ENCODE measurements around the gene AFF2.

AFF2 gene

DNA sequence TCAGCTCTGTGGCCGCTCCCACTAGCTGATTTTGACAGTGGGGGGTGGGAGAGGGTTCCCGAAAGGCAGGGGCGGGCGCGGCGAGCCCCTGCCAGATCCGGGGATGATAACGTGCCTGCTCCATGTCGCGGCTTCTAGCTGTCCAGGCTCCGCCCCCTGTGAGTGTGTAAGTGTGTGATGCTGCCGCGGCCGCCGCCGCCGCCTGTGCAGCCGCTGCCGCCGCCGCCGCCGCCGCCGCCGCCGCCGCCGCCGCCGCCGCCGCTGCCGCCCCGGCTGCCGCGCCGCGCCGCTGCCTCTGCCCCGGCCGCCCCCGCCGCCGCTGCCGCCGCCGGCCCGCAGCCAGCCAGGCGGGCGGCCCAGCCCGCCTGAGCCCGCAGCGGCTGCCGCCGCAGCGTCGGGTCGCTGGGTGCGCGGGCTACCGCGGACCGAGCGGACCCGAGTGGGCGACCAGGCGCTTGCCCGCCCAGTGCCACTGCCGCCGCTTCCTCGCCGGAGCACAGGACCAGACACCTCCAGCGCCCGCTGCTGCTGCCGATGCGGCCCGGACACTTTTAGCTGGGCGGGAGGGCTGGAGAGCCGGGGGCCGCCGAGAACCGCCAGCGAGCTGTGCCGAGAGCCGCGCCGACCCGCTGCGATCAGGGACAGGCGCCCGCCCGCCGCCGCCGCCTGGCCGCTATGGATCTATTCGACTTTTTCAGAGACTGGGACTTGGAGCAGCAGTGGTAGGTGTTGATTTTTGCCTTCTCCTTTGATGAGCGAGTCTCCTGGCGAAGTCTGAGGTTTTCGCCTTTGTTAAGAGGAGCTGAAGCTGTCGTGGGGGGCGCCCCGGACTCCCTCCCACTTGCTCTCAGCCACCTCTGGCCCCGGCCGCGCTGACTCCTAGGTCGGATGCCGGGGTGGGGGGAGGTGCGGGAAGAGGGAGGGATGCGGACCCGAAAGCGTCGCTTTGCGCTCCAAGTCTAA lies at the start of gene AFF2:
Gene AFF2, plus strand, starts transcription at position 195 of the 963 bp plus-strand sequence. Its CDS starts 481 bp downstream, at position 676.
- peak in 1 of 2 experiments; percentile 11 for DNase-seq (ENCODE audit: low read depth in 2 of 2)

DNA sequence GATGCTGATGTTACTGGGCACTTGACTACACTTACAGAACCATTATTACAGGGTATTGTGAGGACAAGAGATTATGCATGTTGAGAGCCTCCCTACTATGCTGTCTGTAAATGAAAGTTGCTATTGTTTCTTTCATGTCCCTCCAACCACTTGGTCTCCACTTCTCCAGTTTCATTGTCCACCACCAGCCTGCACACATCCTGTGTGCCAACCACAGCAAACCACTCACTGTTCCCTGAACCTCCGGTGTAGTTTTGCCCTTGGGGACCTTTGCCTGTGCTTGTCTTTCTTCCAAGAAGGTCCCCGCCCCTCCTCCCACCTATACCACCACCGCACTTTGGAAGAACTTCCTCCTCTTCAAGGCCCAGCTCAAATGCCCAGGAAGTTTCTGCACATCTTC lies 43.1 kb upstream of the AFF2 start:
- DNase-seq (ENCODE audit: low read depth in 2 of 2) = no peak

DNA sequence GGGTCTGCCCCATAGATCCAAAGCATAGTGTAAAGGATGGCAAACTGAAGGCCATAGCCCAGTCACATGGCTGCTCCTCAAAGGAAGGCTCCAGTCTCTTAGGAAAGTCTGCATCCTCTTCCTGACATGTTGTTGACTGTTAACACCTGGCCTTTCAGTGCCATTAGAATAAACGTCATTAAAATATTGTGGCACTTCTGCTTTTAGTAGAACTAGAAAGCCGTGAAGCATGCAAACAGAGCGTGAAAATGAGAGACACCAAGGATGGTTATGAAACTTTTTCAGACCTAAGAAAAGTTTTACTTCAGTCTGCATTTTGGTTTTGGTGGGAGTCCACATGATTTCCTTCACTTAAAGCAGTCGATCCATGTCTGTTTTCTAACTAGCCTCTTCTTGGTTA lies 41.1 kb upstream of the AFF2 start:
- no peak for DNase-seq (ENCODE audit: low read depth in 2 of 2)

DNA sequence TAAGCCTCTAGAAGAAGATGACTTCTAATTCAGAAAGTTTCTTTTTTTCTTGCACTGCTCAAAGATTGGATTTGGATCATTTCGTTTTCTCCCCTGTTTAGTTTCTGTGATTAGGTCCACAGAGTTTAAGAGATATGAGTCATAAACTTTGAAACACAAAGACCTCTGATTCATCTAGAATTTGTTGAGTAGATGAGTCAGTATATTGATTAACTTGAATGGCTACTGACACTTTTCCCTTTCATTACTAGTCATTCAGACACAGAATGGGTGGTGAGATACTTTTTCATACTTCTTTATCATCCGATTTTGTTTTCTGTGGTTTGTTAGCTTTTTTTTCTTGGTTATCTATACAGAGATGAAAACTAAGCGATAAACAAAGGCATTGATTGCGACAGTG lies 34.1 kb upstream of the AFF2 start:
- DNase-seq (ENCODE audit: low read depth in 2 of 2) = no peak

DNA sequence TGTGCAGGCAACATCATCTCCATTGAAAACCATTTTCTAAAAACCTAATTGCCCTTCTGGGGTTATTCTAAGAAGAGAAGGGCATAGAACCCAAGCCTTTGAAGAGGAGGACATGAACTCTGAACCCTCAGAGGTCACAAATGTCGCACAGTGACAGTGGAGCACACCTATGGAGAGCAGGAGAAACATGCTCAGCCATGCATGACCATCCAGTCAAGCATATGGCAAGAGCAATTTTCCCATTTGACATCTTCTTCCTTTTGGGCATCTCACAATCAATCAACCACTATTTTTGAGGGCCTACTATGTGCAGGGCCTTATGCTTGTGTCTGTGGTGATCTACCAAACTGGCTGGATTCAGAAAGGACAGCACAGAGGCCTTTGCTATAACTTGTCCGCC lies 30.1 kb upstream of the AFF2 start:
- no peak for DNase-seq (ENCODE audit: low read depth in 2 of 2)

DNA sequence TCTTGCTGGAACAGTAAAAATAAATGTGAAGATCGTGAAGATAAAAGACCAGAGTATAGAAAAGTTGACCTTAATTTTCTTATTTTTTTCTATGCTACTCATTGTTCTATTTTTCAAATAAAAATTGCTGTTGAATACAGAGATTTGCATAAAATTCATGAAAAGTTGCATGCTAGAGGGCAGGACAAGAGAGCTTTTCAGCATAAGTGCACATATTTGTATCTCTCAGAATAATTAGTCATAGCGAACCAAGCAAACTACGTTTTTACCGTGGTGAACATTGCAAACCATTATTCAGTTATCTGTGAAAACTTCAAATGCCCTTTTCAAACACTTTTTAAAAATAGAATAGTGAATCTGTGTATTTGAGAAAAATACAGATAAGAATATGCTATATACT lies 26.4 kb upstream of the AFF2 start:
- no peak for DNase-seq (ENCODE audit: low read depth in 2 of 2)

DNA sequence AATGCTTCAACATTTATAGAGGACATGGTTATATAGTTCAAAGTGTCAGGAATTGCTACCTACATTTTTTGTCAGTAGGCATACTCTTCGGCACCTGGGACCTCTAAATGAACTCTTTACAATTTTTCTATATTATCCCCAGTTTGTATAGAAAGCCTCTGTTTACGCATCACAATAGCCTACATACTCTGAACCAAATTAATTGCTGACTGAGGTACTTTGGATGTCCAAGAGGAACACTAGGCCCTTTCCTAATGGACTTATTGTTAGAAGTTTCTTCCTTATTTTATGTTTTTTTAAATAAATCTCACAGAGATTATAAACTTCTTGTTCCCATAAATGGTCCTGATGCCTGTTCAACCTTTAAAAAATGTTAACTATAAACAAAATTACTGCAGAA lies 8.4 kb upstream of the AFF2 start:
- no peak for DNase-seq (ENCODE audit: low read depth in 2 of 2)

DNA sequence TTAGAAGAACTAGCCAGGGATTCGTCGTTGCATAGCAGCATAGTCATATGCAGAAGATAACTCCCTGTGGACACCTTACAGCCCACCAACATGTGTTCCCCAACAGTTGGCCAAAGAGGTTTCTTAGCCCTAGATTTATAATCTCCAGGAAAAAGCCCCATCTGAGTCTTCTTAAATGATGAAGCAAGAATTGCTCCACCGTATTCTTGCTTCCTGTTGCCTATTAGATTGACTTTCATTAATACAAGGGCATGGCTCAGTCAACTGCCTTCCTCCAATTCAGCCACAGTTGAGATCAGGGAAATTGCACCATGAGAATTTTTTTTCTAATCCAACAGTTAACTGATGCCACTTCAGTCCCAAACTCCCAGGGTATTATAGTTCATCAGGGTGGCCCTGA lies 5.2 kb upstream of the AFF2 start:
- DNase-seq (ENCODE audit: low read depth in 2 of 2) = no peak

DNA sequence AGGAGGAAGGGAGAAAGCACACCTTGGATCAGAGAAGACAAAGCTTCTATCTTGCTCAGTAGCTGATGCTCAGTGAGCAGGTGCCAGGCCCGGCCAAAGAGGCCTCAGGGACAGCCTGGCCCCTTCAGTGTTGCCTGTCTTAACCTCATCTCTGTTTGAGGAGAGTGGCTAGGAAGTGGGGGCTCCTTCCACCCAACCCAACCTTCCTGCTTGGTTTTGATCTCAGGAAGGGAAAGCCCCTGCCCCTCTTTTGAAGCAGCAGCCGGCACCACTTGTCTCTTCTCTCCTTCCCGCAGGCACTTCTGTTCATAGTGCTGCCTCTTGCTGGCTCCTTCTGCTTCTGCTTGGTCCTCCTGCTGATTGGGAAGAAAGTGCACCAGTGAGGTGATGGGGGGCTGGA lies 2.4 kb upstream of the AFF2 start:
- DNase-seq (ENCODE audit: low read depth in 2 of 2) = no peak

DNA sequence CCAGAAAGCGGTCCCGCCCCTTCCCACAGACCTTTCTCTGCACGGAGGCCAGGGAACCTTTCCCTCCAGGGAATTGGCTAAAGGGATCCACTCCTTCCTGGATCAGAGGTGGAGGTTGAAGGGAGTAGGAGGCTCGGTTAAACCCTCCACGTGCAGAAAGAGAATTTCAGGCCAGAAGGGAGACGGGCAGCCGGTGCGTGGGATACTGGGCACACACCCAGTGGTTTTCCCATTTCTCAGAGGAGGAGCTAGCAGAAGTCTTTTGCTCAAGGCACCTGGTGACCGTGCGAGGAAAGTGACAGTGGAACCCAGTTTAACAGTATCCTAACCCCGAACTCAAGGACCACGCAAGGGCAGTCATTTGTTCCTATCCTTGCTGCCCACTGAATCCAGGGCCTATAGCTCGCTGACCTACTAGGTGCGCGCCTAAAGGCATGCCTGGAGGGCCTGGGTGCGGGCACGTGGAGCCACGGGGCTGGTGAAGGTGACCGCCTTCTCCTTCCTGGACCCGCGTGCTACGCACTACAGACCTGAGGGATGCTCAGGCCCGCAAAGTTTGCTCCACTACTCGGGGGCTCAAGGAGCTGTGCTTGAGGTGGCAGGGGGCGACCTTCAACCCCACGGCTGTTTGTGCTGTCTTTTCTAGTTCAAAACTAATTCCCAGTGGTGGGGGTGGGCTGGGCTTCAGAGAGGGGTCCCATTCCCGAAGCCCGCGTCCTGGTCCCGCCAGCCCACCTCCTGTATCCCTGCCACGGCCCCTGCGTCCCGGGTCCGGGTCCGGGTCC lies 587 bp upstream of the AFF2 start:
- DNase-seq (ENCODE audit: low read depth in 2 of 2) = no peak

DNA sequence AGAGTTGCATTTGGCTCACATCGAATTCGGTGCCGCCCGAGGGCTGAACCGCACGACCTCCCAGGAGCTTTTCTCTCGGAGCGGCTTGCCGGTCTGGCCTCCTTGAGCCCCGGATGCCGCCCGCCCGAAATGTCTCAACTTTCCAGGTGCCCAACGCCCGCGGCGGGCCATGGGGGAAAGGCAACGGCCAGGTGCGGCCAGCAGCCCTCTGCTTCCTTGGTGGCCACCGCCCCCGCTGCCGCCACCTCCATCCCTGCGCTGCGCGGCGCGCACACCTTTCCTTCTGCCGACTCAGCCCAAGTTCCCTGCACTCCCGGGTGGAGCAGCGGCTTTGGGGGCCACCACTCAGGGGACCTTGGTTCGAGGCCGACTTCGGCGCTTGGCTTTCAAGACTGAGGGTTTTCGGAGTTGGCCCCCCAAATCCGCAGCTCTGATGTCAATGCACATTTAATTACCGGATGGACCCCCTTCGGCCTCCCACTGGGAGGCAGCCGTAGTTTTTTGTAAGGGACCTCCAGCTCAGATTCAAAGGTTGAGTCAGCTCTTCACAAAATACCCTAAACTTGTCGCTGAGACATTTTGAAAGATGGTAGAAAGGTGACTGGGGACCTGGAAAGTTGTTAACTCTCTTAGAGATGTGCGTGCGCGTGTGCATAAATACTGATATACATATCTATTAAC lies 1.1 kb downstream of the AFF2 start:
- DNase-seq (ENCODE audit: low read depth in 2 of 2) = no peak

DNA sequence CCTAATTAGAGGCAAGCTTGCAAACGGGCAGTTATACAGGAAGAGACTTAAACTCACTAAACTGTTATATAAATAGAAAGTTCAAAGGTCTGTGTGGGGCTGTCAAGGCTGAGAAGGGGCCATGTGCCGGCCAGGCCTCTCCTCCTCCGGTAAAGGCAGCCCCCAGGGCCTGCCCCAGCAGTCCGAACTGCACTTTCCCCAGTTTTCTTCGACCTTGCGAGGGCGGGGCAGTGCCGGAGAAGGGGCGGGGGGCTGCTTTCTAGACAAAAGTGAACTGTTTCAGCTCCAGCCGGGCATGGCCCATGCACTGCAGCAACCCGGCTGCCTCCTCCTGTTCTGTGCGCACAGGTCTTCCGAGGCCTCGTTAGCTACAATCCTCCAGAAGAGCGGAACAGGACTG lies 4.1 kb downstream of the AFF2 start:
- no peak for DNase-seq (ENCODE audit: low read depth in 2 of 2)

DNA sequence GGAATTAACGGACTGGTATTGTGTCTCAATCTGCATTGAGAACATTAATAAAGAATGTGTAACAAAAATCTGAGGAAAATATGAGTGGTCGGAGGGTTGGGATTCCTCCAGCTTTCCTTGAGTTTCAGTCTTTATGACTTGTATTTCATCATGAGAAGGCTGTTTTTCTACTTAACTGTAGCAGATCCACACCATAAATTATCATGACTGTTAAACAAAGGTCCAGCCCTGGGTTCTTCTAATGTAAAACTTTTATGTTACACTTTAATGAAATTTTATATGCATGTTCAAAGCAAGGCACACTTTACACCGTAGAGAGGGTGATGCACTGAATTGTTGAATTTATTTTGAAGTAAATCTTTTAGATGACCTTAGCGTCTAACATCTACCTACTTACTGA lies 7.0 kb downstream of the AFF2 start:
- DNase-seq (ENCODE audit: low read depth in 2 of 2) = peak in 1 of 2 experiments; percentile 17

DNA sequence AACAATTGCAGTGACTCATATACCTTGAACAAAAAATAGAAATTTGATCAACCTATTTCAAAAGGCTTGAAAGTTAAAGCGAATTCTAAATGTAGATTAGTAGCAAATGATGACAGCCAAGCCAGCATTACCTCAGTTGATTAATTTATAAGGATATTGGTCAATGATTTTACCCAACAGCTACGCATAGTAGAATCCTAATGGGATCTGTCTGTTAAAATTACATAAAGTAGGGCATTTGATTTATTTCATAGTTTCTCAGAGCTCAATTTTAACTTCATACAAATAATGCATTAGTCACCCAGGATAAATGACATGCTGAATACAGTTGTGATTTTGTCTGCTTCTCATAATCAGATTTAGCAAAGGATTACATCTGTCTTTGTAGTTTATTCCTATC lies 12.0 kb downstream of the AFF2 start:
- DNase-seq (ENCODE audit: low read depth in 2 of 2) = no peak

DNA sequence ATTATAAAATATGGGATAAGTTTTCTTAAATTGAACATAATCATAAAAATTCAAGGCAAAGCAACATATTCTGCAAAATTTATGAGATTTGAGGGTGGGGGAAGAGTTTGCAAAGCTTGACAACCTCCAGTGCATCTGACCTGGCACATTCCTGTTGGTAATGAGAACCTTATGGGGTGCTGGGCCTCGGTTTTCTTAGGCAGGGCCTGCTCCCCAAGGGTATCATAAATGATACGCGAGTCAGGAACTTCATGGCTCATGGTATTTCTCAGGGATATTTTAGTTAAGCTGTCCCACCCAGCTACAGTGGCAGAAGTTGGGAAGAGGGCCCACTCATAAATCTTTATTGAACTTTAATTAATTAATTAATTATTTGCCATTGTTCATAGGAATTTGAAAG lies 13.2 kb downstream of the AFF2 start:
- no peak for DNase-seq (ENCODE audit: low read depth in 2 of 2)

DNA sequence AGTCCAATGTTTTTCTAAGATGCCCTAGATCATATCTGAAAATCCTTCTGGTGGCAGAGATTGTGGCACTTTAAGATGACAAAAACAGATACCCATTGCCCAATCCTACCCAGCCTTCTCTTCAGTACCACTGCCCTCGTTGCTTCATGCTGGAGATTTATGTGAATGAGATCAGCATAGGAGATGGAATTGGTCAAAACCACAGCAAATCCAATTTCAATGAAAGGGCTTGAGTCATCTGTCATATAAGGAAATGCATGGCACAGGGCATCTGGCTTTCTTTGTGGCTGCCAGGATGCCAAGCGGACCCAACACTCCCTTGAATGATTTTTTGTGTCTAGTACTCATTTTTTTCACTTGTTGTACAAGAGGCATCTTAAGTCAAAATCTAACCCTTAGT lies 16.8 kb downstream of the AFF2 start:
- no peak for DNase-seq (ENCODE audit: low read depth in 2 of 2)

DNA sequence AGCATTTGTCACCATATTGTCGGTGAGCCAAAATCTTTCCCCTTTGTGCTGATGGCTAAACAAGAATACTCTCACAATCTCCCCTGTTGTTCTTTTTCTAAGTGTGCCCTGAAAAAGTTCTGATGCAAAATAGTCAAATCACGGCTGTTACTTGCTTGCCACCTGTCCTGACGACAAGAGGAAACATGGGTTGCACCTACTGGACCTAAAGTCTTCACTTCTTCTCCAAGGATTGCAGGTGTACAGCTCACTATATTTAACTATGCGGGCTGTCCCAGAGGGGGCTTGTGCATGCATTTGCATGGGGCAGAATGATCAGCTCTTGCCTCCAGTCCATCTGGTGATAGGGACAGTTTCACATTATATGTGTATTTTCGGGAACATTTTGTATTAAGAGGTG lies 21.6 kb downstream of the AFF2 start:
- DNase-seq (ENCODE audit: low read depth in 2 of 2) = no peak

DNA sequence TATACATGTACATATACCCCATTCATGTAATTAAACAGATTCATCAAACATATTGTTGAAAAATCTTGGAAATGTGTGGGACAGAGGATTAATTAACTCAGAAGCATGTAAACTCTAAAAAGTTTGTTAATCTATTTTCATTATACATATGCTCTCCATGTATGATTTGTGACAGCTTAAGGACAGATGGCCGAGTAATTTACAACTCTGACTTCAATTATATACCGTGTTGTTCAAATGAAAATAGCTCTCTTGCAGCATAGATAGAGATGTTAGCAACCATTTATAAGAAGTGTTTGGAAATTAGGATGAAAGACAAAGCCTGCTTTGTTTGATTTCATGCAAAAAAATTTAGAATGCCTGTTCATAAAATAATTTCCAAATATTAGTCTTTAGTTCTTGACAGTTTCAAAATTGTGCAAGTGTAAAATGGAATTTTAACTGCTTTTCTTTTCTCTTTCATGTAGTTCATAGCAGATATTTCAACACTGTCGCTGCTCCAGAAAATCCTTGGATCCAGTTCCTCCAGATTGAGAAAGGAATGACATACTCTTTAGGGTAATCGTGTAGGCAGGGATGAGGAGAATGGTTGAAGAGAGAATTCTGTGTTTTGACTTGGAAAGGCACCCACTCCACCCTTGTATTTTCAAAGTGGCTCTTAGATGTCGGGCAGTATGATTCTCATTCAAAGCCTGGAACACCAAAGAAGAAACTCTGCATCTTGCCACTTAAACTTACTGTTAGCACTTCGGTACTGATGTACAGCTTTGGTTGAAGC lies 23.1 kb downstream of the AFF2 start:
- DNase-seq (ENCODE audit: low read depth in 2 of 2) = no peak

DNA sequence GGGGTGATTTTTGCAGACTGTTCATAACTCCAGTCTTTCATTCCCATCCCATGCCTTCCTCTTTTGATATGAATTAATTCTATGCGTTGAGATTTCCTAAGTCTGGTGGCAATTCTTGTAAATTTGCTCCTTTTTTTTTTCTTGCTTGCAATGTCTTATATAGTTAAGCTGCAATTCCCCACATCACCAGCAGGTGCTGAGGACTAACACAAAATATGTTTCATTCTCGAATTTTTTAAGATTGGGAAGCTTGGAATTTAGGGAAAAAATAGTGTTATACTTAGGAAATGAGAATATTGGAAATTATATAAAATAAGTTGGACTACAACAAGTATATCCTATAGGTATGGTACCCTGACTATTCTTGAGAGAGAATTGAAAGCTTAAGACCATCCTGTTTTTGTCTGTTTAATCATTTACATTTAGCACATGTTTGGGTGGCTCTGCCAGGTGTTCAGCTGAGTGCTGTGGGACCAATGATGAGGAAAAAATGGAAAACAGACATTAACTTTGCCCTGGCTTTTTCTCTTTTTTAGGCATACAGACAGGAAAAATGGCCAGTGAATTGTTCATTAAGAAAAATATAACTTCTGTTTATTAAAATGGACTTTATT lies 30.2 kb downstream of the AFF2 start:
- no peak for DNase-seq (ENCODE audit: low read depth in 2 of 2)

DNA sequence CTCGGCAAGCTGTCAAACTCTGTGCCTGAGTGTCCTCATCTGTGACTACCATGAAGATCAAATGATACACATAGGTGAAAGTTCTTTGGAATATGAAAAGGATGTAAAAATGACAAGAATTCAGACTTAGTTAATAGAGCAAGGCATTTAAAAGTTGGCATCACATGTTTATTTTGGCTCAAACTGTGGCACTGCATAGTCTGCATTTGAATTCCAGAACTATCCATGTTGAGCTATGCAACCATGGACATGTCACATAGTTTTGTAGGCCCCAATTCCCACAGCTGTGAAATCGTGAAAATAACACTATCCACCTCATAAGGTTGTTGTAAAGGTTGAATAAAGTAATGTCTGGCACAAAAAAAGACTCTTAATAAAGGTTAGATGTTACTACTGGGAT lies 33.9 kb downstream of the AFF2 start:
- DNase-seq (ENCODE audit: low read depth in 2 of 2) = no peak

DNA sequence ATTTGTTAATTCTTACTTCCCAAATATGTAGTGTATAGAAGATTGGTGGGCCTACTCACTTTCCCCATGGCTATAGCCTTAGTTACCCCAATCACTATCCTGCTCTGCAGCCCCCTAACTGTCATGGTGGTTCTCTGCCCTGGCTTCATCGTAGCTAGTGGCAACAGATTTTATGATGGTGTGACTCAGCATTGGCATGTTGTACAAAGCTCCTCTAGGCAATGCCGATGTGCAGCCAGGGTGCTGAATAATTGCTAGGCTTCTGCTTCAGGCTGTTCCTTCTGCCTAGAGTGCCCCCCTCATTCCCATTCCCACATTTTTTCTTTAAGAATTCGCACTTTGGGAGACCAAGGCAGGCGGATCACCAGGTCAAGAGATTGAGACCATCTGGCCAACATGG lies 35.2 kb downstream of the AFF2 start:
- no peak for DNase-seq (ENCODE audit: low read depth in 2 of 2)

Measured in fibroblast of skin of left biceps (primary cell).